Cortex of kidney (tissue), 1 donor: ENCODE measurements around the gene ATP2B2.

Experiments used
- DNase-seq: peaks from one replicate; lab custom pipeline; 2025; lab: John Stamatoyannopoulos, UW

Gene ATP2B2

DNA sequence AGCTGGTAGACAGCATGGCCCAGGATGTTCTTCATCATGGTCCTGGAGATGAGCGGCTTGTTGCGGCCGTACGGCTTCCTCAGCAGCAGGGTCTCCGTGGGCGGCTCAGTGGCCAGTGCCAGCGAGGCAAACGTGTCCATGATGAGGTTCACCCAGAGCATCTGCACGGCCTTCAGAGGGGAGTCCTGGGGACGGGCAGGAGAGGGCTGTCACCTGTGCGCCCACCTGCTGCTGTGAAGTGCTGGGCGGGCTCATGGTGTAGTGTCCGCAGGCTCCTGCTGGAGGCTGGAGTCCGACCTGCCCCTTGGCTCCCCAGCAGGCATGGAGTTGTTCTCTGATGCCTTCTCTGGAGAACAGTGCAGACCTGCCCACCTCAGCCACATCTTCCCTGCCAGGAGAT, 162.6 kb downstream of the ATP2B2 start:
- no peak for DNase-seq

DNA sequence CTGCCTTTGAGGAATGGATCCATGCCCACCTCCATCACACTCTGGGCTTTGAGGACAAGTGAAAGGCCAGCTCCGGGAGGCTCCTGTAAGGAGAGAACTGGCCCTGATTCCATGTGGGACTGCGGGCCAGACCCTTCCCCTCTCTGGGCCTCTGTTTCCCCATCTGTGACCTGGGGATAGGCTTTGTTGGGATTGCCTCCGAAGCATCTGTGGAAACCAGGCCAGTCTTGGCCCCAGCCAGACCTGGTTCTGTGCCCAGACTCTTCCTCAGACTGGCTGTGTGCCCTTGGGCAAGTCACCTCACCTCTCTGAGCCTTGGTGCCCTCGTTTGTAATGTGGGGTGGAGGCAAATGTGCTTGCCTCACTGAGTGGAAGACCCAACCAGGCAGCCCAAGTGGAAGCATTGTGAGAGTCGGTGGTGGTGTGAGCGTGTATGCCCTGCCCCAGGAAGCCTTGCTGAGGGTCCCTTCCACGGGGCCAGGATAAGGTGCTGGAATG, 163.4 kb downstream of the ATP2B2 start:
- no peak for DNase-seq

DNA sequence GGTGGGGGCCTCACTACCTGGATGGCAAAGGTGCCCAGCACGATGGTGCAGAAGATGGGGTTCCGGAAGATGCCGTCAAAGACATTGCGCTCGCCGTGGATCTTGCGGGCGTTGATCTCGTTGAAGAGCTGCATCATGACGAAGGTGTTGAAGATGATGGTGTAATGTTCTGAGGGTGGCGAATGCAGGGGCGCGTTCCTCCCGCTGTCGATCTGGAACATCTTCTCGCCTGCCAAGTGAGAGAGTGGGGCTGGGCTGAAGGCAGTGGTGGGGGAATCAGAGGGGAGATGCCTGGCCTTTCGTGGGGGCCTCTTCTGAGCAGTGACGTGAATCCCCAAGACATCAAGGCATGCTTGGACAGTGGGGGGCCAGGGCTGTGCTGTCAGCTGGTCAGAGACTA, 164.9 kb downstream of the ATP2B2 start:
- DNase-seq, result no peak

DNA sequence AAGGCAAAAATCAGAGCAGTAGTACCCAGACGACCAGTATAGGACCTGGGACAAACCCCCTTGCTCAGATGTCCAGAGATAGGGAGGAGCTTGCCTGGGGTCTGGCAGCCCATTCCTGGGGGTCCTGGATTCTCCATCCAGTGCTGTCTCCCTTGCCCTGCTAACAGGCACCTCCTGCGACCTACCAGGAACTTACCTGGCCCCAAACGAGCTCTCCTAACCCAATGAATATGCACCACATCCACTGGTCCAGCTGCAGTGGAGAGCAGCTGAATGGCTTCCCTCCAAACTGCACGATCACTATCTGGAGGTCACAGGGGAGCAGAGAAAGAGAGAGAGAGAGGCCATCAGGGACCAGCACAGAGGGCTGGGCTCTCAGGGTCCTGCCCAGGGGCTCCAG, 165.3 kb downstream of the ATP2B2 start:
- DNase-seq, result no peak

DNA sequence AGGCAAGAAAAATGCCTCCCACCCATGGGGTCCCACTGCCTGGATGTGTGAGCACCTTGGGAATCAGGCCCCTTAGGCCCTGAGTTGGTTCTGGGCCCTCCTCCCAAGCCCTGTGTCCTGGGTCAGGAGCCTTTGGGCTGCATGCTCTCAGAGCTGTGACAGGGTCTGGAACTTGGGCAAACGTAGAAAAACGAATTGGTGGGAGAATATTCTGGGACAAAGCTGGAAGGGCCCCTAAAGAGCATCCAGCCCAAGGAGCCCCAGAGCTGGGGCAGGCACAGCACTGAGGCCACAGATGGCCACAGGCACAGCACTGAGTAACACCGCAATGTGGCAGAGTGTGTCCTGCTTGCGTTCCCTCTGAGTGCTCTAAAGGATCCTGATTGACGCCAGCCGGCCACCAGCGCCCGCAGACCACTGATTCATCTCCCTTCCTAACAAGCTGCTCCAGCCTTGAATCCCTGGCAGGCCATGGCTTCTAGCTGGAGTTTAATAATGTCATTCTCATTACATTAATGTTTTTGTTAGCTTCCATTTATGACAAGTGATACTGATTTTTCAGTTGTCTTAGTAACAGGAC, 165.9 kb downstream of the ATP2B2 start:
- no peak for DNase-seq

DNA sequence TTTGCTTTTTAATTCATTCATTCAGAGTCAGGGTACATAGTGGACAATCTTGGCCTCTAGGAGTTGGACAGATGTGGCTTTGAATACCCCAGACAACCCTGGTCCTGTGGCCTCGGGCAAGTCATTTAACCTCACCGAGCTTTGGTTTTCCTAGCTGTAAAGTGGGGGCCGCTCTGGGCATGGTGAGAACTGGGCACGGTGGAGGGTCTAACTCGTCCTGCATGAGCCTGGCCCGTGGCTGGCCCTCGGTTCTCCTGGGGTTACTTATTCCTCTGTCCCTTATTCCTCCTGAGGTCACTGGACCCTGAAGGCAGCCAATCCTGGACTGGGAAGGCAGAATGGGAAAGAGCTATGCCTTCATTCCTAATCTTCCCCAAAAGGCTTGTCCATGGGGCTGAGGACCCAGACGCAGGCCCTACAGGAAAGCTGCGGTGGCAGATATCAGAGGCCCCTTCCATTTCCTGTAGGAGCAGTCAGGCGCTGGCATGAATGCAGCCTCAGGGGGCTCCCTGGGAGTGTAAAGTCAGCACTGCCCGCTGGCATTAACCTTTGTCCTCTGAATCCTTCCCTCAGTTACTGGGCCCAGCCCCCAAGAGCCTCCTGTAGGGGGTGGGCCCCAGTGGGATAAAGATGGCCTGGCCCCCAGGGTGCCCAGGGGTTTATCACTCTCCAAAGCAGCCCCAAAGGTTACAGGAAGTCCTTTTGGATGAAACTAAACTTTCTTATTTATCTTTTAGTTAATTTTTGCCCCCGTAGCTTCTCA, 166.6 kb downstream of the ATP2B2 start:
- DNase-seq, result no peak

DNA sequence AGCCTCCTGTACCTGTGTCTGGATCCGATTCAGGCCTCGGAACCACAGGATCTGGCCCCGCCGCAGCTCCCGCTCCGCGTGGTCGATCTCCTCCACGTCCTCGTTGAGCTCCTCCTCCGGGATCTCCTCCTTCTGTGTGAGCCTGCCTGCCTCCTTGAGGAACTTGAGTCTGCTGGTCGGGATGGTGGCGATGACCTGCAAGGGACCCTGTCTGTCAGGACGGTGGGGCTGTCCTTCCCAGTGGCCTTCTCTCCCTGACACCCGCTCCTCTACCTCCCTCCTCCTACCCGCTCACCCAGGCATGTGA, 167.3 kb downstream of the ATP2B2 start:
- DNase-seq, result no peak

DNA sequence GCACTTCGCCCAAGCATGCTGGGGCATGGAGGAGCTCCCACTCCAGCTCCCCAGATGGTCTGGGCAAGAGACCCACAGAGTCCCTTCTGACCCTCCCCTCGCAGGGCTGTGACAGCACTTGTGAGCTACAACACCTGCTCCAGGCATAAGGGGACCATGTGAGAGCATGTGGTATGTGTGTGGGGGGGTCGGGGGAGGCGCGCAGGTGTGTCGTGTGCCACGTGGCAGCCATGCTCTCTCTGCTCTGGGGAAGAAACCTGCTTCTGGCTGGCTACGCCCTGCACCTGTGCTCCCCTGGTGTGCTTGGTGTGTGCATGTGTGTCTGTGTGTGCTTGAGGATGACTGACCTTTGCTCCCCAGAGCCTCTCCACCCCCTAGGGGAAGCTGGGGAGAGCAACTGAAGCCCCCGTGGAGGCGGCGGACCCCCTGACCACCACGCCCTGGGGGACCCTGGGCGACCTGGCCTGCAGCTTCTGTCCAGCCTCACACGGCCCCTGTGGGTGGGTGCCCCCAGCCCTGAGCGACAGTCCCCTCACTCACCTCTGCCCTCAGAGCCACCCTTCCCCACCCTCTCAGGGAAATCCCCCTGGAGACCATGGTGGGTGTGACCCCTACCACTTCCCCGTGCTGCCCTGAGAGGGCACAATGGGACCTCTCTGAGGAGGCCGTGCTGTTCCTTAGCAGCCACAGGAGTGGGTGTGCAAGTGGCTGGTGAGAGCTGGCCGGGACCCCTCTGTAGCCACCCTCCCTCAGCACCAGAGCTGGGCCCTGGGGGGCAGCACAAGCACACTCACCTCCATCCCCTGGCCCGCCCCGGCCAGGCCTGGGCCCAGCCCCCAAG, 167.8 kb downstream of the ATP2B2 start:
- no peak for DNase-seq

DNA sequence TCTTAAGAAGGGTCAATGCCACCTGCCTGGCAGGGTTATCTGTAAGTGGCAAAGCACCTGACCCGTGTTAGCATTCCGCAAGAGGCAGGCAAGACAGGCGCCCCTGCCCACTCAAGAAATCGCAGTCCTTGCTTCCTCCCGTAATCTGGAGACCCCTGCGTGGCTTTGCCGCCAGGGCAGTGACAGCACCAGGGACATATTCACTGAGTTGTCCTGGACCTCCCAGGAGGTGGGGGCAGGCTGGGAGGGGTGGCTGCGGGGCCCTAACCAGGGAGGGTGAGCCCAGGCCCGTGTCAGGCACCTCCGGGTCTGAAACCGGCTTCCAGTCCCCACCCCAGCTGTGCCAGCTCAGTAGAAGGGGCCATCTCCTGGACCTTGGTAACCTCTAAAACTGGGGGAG, 168.6 kb downstream of the ATP2B2 start:
- DNase-seq, result no peak

DNA sequence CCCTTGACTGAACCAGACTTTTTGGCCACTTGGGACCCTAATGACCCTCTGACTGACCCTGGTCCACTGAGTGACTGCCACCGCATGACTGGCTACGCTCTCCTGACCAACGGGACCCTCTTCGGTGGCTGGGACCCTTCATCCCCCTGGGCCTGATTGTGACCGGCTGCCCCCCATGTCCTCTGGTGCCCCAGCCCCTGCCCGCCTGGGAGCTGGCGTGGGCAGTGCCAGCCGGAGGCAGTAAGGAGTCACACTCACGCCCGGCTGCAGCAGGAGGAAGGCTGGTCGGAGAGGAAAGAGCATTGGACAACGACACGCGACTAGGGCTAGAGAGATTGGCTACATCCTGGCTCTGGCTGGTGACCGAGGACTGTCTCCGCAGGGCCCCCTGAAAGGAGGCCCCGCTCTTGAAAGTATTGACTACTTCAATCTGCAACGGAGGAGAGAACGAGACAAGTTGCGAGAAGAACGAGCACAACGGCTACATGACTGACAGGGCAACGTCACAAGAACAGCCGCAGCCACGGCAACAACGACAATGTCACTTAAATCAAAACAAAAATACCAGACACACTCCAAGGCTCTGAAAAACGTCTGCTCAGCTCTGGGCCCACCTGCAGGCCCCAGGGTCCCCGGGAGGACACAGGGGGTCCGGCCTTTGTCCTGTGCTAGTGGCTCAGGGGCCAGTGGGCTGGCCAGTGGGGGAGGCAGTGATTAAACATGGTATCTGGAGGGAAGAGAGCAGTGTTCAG, 169.3 kb downstream of the ATP2B2 start:
- no peak for DNase-seq

DNA sequence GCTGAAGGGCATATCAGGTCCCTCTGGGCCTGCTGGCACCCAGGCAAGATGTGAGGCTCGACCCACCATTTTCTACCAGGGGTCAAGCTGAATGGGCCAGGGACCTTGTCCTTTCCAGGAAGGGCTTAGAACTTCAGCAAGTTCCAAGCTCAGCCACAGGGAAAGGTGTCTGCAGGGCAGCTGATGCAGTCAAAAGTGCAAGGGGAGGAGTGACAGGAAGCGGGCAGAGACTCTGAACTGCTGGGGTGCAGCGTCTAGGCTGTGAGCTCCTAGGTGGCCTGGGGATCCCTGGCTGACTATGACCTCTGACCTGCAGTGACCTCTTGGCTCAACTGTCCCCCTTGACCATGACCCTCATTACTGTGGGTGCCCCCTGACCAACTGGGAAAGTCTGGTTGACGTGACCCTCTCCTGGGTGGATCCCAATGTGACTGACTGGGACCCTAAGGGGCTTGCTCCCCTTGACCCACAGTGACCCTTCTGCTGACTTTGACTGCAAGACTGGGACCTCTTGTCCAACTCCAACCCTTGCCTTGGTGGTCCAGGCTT, 170.1 kb downstream of the ATP2B2 start:
- DNase-seq, result no peak

DNA sequence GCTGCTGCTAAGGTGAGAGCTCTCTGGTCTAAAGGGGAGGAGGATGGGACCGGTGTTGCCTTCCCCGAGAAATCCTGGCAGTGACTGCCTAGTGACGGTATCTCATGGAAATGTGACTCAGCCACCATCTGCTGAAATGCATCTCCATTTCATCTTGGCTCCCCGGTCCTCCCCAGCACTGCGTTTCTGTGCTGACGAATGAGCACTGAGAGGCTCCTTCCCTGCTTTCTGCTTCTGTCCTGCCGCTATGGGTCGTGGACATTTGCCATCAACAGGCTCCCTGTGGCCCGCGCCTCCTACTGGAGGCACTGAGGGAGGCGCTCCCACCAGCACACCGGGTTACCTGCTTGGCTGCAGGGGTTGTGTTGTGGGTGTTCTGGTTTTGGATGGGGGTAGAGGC, 170.9 kb downstream of the ATP2B2 start:
- no peak for DNase-seq

DNA sequence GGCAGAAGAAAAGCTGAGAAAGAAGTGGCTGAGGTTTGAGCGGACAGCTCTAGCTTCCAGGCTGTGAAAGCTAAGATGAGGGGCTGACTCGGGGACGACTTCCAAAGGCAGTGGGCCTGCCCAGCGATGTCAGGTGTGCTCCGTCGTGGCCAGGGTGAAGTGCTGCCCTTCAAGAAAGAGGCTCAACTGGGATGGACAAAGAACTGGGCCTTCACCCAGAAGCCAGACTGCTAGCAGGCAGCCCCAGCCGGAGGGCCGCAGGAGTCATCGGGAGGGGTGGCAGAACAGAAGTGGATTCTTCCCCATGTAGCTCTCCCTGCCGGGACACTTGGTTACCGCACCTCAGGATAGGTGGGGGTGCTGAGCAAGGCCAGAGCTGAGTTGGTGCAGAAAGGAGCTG, 171.3 kb downstream of the ATP2B2 start:
- no peak for DNase-seq

DNA sequence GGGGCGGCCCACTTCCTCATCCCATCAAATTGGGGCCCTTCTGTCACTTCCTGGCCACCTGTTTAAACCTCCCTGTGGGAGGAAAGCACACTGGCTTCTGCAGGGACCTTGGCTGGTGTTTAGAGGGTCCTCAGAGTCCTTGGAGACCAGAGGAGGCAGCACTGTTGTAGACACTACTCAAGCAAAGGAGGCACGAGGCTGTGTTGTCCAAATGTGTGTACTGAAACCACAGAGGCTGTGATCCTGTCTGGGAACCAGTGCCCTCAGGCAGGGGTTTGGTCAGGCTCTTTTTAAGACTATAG, 172.1 kb downstream of the ATP2B2 start:
- no peak for DNase-seq

DNA sequence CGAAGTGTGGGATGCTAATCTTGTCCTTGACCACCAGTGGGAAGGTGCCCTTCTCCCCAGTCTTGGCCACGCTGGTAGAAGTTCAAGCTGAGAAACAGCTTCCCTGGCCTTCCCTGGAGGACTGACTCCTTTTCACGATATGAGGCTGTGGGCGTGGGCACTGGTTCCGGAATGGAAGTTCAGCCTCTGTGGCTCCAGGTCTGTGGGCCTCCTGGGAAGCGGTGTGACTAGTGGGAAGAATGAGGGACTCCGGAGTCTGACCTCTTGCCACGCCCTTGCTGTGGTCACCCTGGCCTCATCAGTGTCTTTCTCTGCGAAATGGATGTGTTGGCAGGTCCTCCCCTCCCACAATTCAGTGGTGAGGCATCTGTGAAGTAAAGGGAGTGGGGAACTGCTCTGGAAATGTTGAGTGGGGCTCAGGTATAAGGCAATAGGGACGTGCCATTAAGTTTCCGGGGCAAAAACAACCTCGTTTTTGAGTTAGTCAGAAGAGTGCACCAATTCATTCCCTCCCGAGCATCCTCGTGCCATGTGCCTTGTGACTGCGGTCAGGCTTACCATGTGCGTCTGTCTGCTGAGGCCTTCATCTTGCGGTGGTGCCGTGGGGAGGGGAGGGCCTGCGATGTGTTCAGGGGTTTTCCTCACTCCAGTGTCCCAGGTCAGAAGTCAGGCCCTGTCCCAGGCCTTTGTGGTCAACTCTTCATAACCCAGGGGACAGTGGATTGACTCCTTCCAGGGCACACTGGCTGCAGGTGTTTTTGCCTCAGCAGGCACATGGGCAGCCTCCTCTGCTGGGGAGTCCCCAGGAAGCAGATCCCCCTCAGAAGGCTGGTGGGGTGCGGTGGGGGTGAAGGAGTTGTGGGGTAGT, 172.7 kb downstream of the ATP2B2 start:
- DNase-seq, result no peak

DNA sequence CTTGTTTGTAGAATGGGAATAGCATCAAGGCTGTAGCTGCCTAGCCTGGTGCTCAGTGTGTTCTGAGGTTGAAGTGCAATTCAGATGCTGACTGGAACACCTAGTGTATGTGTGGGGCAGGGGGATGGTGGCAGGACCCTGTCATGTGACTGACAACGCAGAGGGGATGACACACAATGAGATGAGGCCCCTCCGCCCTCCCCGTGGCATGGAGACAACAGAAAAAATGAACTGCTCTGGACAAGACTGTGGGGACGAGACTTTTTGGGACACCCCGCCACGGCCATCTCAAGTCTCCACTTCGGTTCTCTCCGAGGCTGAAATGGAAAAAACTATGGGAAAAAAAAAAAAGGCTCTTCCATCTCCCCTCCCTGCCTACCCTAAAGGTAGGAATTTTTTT, 174.1 kb downstream of the ATP2B2 start:
- no peak for DNase-seq

DNA sequence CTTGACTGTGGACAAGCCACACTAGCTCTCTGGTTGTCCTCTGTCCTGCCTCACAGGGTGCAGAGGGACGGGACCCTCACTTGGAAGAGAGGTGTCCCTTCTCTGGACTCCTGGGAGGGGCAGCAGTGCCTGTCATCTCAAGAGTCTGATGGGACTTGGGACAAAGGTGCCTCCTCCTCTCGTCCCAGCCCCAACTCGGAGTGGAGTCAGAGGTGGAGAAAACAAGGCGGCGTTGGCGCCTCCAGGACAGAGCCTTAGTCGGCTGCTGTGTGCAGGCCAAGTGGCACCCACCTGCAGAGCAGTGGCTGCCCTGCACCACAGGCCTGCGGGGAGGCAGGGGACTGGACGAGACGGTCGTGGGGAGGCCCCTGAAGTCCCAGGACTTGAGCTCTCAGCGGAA, 175.1 kb downstream of the ATP2B2 start:
- no peak for DNase-seq

DNA sequence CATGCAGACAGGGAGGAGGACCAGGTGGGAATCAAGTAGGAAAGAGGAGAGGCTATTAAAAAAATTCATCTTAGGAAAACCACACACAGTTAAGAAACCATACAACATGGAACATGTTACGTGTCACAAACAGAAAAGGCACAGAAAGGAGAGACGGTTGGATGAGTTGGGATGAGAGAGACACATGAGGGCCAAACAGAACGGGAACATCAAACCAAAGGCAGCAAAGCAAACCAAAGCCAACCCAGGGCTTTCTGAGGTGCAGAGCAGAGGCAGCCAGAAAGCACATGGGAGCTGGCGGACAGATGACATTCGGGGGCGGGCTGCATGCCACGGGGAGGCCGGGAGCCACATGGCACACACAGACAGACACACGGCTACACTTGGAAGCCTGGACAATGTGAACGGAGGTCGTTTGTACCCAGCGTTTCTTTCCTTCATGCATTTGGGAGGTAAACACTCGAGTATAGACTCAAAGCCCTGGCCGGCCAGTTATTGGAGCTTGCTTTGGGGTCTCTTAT, 175.8 kb downstream of the ATP2B2 start:
- no peak for DNase-seq

DNA sequence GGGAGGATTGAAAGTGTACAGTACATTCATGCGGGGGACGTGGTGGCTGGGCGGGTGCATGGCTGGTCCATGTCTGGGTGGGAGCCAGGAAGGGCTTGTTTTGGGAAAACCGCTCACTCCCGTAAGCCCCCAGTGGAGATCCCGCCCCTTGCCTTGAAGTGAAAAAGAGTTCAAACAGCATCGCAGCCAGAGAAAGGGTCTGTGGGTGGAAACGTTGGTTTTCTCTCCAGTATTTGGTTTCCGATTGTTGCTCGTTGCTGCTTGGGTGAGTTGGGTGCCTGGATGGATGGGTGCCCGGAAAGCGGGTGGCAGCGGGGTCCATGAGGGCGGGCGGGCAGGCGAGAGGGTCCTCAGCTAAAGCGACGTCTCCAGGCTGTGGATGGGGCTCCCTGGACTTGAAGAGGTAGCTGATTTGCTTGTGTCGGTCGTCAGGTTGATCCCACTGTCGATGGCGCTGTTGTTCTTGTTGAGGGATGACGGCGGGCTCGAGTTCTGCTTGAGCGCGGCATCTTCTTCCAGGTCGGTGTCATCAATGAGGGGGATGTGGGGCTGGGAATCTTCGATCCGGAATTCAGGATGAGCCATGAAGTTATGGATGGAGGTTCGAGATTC, 176.8 kb downstream of the ATP2B2 start:
- no peak for DNase-seq

DNA sequence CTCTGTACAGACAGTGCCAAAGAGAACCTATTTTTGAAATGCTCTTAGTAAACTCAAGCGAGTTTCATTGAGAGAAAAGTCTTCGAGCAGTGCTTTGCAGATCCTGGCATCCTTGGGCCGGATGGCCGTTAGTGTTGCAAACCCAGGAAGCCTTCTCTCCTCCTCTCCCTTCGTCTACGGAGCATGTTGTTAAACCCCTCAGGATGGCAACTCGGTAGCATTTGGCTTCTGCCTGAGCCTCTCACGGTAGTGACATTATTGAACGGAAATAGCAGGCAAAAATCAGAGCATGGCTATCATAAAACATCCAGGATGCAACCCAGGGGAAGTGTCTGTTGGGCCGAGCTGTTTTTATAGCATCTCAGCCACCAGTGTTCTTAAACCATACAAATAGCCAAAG, 177.8 kb downstream of the ATP2B2 start:
- no peak for DNase-seq

DNA sequence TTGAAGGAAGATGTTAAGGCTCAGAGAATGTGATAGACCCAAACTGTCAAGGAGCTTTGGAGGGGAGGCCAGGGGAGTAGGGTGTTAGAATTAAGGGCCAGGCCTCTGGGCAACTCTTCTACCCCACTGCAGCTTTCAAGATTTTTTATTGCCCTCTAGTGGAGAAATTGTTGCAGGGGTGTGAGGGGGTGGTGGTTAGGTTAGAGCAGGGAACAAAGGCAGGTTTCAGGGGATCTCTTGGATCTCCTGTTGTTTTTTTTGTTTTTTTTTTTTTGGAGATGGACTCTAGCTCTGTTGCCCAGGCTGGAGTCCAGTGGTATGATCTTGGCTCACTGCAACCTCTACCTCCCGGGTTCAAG, 183.1 kb downstream of the ATP2B2 start:
- no peak for DNase-seq
